Amniotic epithelial cell (primary cell): ENCODE data around the gene SERINC4.

ENCODE experiments used
- DNase-seq: peaks from one replicate; pipeline ENCODE4 v3.0.0-alpha.2; 2010; ENCODE audit warnings: low read depth

The SERINC4 gene

GRCh38 chr15:43749690-43750345 lies 50.2 kb downstream of the SERINC4 start:
- DNase-seq, result peak; percentile 7

GRCh38 chr15:43748376-43748775 lies 51.6 kb downstream of the SERINC4 start:
- DNase-seq, result peak; percentile 24

GRCh38 chr15:43746903-43747309 lies 53.1 kb downstream of the SERINC4 start:
- DNase-seq, result peak; percentile 62

- peak; percentile 81 for DNase-seq
These were observed 53.6 kb downstream of the SERINC4 start, which contains the start of gene PDIA3 for GRCh38 chr15:43746245-43746902. TSS of gene PDIA3 (plus strand) at chr15:43746438. CDS start at chr15:43746540, 102 bp downstream.
